Measurements from ENCODE around the gene UBTF. TPM values are rescaled to one million over a fixed set of nuclear protein-coding genes. Genes with fewer than 3 reads are reported as not detected.

UBTF gene
- total and polyA plus RNA-seq, 9 of the 15 experiments (the other 6 are each of a cell fraction or from before 2014, with no cell fraction given), result 1.2 to 113 (median 83.6) TPM

DNA sequence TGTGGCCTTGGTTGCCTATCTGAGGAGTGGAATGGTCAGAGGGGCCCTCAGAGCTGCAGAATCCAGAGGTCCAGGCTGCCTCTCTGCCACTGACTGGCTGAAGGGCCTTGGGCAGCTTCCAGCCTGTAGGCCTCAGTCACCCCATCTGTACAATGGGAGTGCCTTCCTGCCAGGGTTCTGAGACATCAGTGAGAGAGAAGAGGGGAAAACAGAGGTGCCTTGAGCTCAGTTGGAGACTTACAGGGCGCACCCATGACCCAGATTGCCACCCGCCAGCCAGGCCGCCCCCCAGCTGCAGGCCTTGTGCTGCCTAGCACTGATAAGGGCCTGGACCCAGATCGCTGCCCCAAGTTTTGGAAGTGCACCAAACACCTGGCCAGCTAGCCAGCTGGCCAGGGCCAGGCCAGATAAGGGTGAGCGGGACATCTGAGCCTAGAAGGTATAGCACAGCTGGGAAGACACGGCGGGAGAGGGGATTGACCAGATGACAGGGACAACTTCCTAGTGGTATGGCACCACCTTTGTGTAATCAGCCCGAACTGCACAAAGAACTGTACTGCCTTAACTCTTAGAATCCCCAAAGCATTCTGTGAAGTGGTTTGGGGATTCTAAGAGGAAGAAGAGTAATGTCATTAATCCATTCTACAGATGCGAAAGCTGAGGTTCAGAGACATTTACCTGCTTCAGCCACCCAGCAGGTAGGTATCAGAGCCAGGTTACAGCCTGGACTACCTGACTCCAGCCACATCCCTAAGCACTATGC, 47.1 kb upstream of the UBTF start (continued):
- peak; percentile 100 for TF ChIP-seq TARDBP (IDR thresholded peaks at IDR 0.05)
- TF ChIP-seq MCM7 (IDR thresholded peaks at IDR 0.05), result no peak
- peak; percentile 82; the same call in 1 of the 2 replicates for TF ChIP-seq ELF4 (CRISPR knock-in tag; IDR thresholded peaks at IDR 0.05)
- TF ChIP-seq RAD21 (CRISPR knock-in tag; conservative IDR thresholded peaks at IDR 0.05 in 1 of 2, IDR thresholded peaks at IDR 0.05 in 1 of 2), result peak; percentile 38 to 76
- no peak for TF ChIP-seq BRD9 (IDR thresholded peaks at IDR 0.05; ENCODE audit: low read depth, partially characterized antibody)
- no peak for TF ChIP-seq JUNB (CRISPR knock-in tag; conservative IDR thresholded peaks at IDR 0.05)
- TF ChIP-seq ATF1 (CRISPR knock-in tag; IDR thresholded peaks at IDR 0.05), result no peak
- peak; percentile 52; the same call in 1 of the 2 replicates for TF ChIP-seq ATF1 (tag; IDR thresholded peaks at IDR 0.05)
- no peak for TF ChIP-seq CCAR2 (IDR thresholded peaks at IDR 0.05; ENCODE audit: low read depth, low read length)
- TF ChIP-seq CAMTA2 (CRISPR knock-in tag; conservative IDR thresholded peaks at IDR 0.05), result no peak
- no peak for TF ChIP-seq BMI1 (IDR thresholded peaks at IDR 0.05; ENCODE audit: low read length)
- 0 out of 2 replicates have a peak, but pooled peaks have one; percentile 49 for TF ChIP-seq ZNF184 (CRISPR knock-in tag; IDR thresholded peaks at IDR 0.05)
- TF ChIP-seq ZNF766 (CRISPR knock-in tag; conservative IDR thresholded peaks at IDR 0.05), result peak; percentile 97
- peak; percentile 91 for TF ChIP-seq ZBED1 (IDR thresholded peaks at IDR 0.05)
- no peak for TF ChIP-seq SAP30 (IDR thresholded peaks at IDR 0.05; ENCODE audit: borderline replicate concordance, insufficient read depth, low read depth, low read length, poor library complexity, severe bottlenecking)
- no peak for TF ChIP-seq HNRNPUL1 (IDR thresholded peaks at IDR 0.05; ENCODE audit: low read length)
- 0 out of 2 replicates have a peak, but pooled peaks have one; percentile 45 for TF ChIP-seq THAP12 (CRISPR knock-in tag; IDR thresholded peaks at IDR 0.05)
- no peak; a peak in 1 of 4 replicates for TF ChIP-seq NRF1 (conservative IDR thresholded peaks at IDR 0.05 in 1 of 2, IDR thresholded peaks at IDR 0.05 in 1 of 2)
- TF ChIP-seq PHB2 (IDR thresholded peaks at IDR 0.05; ENCODE audit: low read depth), result peak; percentile 100
- TF ChIP-seq FOXJ3 (CRISPR knock-in tag; IDR thresholded peaks at IDR 0.05), result no peak
- peak; percentile 100 for TF ChIP-seq TEAD4 (IDR thresholded peaks at IDR 0.05; ENCODE audit: low read length)
- no peak for TF ChIP-seq TEAD4 (CRISPR knock-in tag; IDR thresholded peaks at IDR 0.05; ENCODE audit: borderline replicate concordance)
- no peak for TF ChIP-seq USF2 (CRISPR knock-in tag; IDR thresholded peaks at IDR 0.05)

Data from K562 (cell line).